GF-D8 (cell line): ENCODE measurements around the gene SAMD14.
"Not testable (repeated sequence)": the region's sequence is repeated elsewhere in the genome, so short reads cannot be mapped to it uniquely, and the experiment has no call there.

Source experiments
- DNase-seq: peaks from one replicate; lab custom pipeline; 2025; lab: John Stamatoyannopoulos, UW

Gene SAMD14

DNA sequence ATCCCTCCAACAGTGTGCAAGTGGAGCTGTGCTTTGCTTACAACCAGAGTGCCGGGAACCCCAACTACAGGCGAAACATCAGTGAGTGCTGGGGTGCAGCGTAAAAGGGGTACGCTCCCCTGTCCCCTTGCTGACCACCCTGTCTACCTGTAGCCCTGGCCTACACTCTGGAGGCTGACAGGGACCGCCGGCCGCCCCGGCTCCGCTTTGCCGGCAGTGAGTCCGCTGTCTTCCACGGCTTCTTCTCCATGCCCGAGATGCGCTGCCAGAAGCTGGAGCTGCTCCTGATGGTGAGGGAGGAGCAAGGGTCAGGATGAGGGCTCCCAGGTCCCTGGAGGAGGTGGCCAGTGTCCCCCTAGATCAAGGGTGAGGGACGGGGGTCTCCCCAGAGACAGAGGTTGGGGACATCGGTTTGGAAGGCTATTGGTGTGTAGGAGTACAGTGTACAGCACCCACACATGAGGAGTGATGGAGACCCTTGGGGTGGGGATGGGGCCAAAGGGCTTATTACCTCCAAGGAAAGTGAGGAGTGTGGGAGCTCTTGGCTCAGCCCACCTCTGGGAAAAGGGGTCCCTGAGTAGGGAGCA is 54.4 kb downstream of the SAMD14 start:
- DNase-seq = no peak

- no peak for DNase-seq
Measured at GRCh38 chr17:50074227-50074626, 55.7 kb downstream of the SAMD14 start.

DNA sequence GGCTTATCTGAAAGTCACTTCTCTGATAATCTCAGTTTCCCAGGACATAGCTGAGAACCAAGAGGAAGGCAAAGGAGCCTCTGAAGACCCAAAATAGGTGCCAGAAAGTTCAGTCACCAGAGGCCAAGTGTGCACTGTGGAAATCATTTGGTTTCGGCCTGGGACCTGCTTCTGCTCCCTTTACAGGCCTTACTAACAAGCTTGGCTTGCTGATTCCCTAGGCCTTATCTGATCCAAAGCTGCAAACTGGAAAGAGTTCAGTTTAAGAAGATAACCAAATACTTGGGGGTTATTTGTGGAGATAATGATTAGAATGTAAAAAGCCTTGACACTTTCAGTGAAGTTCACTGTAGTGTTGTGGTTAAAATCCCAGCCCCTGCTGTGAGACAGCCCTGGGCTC is 57.0 kb downstream of the SAMD14 start:
- DNase-seq = no peak

GRCh38 chr17:50072130-50072529 is 57.8 kb downstream of the SAMD14 start:
- no peak for DNase-seq

DNA sequence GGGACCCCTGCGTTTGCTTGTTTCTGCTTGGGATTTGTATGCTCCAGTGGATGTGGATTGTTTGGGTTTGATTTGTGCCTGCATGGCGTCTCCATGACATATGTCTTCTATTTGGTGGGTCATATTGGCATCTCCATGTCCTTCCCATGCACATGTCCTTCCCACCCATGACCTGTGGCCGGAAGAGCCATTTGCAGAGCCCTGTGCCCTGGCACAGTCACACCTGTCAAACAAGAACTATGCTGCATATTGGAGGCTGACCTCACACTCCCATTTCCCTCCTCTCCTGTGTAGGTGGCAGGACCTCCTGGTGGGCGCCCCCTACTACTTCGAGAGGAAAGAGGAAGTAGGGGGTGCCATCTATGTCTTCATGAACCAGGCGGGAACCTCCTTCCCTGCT is 58.3 kb downstream of the SAMD14 start:
- DNase-seq = no peak

DNA sequence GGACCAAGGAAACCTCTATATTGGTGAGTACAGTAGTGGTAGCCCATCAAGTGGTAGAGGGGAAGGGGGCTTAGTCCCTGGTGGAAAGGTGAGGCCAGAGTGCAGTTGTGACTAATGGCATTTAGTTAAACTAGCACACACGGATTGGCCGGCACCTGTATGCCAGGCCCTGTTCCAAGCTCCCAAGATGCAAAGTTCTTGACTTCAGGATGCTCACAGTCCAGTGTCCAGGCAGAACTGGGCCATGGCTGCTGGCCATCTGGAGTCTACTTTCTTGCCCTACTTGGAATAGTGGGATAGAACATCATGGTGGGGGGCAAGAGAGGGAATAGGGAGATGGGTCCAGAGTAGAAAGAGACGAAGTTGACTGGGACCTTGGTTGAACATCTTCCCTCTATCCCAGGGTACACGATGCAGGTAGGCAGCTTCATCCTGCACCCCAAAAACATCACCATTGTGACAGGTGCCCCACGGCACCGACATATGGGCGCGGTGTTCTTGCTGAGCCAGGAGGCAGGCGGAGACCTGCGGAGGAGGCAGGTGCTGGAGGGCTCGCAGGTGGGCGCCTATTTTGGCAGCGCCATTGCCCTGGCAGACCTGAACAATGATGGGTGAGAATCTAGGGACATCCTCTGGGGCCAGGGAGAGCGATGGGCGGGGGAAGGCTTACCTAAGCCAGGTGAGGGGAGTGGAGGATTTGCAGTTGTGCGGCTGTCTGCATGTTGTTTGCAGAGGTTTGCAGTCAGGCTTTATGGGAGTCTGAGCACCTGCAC is 58.9 kb downstream of the SAMD14 start:
- no peak for DNase-seq

DNA sequence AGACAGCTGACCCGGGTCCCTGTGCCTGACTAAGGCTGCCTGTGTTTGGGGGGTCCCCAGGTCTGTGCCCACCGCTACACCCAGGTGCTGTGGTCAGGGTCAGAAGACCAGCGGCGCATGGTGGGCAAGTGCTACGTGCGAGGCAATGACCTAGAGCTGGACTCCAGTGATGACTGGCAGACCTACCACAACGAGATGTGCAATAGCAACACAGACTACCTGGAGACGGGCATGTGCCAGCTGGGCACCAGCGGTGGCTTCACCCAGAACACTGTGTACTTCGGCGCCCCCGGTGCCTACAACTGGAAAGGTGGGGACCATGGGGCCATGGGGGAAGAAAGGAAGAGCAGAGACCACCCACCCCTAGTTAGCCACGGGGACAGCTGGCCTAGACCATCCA is 62.0 kb downstream of the SAMD14 start:
- DNase-seq = no peak

GRCh38 chr17:50066995-50067394 is 63.0 kb downstream of the SAMD14 start:
- DNase-seq = no peak

DNA sequence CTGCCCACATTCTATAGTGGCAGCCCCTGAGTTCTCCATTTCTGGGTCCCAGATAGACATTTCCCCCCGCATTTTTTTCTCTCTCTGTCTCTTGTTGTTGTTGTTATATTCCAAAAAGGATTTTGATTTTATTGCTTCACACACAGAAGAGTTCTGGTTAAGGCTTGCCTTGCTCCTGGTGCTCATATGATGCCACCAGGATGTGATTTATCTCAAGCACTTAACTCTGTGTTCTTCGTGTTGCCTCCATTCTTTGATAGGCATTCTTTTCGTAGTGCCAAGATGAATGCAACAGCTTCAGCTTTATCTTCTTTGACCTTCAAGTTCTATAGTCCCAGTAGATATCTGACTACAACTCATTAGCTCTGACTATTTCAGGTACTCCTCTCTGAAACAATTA is 64.9 kb downstream of the SAMD14 start:
- no peak for DNase-seq

- DNase-seq = no peak
Measured at GRCh38 chr17:50064253-50065001, 65.5 kb downstream of the SAMD14 start.

DNA sequence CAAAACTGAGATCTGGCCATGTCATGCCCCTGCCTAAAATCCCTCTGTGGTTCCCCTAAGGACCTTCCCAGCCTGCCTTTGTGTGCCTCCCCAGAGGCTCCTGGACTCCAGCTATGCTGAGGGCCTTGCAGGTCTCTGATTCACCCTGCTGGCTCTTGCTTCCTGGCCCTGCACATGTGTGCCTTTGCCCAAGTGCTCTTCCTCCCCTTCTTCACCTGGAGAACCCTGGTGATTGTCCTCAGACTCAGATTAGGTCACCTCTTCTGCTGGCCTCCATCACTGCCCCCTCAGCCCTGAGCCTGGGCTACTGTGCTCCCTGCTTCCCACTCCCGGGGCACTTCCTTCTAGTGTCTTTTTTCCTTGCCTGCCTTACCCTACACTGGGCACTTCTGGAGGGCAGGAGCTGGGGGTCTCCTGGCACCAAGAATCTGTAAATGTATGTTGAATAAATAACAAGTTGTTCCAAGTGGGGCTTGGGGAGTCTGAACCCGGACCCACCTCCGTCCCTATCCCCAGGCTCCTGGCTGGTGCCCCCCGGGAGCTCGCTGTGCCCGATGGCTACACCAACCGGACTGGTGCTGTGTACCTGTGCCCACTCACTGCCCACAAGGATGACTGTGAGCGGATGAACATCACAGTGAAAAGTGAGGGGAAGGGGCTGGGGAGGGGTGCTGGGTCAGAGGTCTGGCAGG is 66.3 kb downstream of the SAMD14 start:
- no peak for DNase-seq

DNA sequence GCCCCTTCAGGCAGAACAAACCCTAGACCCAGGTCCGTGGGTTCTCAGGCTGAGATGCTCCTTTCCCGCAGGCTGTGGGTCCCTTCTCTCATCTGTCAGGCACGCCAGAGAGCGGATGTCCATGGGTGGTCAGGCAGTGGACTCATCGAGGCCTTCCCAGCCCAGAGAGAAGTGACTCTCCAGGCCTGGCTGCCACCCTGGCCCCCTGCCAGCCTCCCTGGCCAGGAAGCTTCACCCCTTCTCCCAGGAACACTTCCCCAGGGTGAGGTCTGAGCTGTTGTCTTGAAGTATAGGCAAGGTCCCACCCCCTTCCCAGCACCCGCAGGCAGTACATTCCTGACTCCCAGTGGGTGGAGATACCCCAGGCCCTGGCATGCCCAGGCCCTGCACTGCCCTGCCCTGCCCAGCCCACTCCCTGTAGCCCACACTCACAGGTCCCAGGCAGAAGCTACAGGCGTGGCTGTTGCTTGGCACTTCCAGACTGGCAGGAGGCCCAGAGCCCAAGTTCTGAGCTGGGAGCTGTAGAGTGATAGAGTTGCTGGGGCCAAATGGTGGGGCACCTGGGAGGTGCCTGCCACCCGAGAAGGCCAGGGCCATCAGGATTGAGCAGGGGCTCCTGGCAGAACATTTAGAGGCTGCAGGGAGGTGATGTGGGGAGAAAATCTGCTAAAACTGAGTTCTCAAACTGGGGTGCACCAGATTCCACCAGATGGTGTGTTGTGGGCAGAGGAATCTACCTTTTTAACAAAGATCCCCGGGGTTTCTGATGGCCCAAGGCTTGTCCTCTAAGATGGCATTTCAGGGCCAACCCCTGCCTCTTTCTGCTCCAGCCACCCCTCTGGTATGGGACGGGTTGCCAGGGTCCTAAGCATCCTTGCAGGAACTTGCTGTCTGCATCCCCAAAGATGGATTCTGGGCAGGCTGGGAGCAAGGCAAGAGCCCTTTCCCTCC is 67.4 kb downstream of the SAMD14 start:
- no peak for DNase-seq

- DNase-seq = not testable (repeated sequence)
Measured at GRCh38 chr17:50061713-50062045, 68.3 kb downstream of the SAMD14 start.

DNA sequence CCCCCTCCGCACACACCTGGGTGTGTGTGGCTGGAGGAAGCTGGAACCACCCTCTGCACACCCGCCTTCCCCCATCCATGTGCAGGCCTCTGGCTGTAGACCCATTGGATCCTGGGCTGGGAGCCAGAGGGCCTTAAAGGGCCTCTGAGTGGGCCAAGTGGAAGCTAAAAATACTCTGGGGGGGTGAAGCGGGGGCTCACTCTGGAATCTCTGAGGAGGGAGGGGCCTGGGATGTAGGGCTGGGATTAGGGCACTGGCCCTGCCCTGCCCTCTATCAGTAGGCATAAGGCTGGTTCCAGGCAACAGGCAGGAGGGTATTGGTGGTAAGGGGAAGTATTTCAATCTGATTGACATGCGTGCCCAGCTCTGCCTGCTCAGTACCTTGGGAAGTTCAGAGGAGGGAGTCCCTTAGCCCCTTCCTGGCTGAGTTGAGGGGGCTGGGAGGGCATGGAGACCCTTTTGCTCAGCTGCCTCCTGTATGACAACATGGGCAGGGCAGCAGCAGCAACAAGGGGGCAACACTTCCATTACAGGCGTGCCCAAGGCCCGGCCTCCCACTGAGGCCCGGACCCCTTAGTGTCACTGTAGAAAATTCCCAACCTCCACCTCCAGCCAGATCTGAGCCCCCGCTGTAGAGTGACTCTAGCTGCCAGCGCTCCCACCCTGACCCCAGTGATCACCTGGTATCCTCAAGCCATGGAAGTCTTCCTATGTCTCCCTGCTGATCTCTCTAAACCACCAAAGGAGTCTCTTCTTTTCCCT is 68.8 kb downstream of the SAMD14 start:
- no peak for DNase-seq
